Loucy (cell line): ENCODE results near the gene DENND5B.

Experiments used
- H2AFZ ChIP-seq: fragments of 200-600 bp; sonication (generic); 2 replicates; pipeline ENCODE4 v1.6.0; 2016; ENCODE audit warnings: antibody characterized with exemption, mild to moderate bottlenecking, low read length, moderate library complexity
- H3F3A ChIP-seq: fragments of 200-600 bp; 2 replicates; pipeline ENCODE4 v1.6.0; 2016; ENCODE audit warnings: antibody characterized with exemption, low read depth, mild to moderate bottlenecking
- H3K27me3 ChIP-seq: fragments of 200-600 bp; sonication (generic); 2 replicates; pipeline ENCODE4 v1.6.1; 2014; ENCODE audit warnings: low read length, mild to moderate bottlenecking; ENCODE audit not compliant: insufficient read depth, poor library complexity, severe bottlenecking
- H3K36me3 ChIP-seq: fragments of 200-600 bp; sonication (generic); 2 replicates; pipeline ENCODE4 v1.6.1; 2016; ENCODE audit warnings: low read length; ENCODE audit not compliant: insufficient read depth
- H3K4me1 ChIP-seq: fragments of 200-600 bp; sonication (generic); 2 replicates; pipeline ENCODE4 v1.5.1; 2014; ENCODE audit warnings: low read length, mild to moderate bottlenecking; ENCODE audit not compliant: insufficient read depth, poor library complexity, severe bottlenecking
- H3K4me2 ChIP-seq: fragments of 200-600 bp; sonication (generic); 2 replicates; pipeline ENCODE4 v1.6.0; 2014; ENCODE audit warnings: antibody characterized with exemption, low read length, low read depth, mild to moderate bottlenecking; ENCODE audit not compliant: poor library complexity, severe bottlenecking
- H3K4me3 ChIP-seq: fragments of 200-600 bp; sonication (generic); 2 replicates; pipeline ENCODE4 v1.5.1; 2014; ENCODE audit warnings: low read length, mild to moderate bottlenecking, mixed read lengths; ENCODE audit not compliant: poor library complexity, severe bottlenecking
- H3K79me2 ChIP-seq: fragments of 200-600 bp; sonication (generic); 2 replicates; pipeline ENCODE4 v1.6.1; 2014; ENCODE audit warnings: low read length; ENCODE audit not compliant: insufficient read depth
- H3K9ac ChIP-seq: fragments of 200-600 bp; sonication (generic); 2 replicates; pipeline ENCODE4 v1.6.0; 2014; ENCODE audit warnings: mild to moderate bottlenecking, low read depth, low read length, moderate library complexity; ENCODE audit not compliant: poor library complexity, severe bottlenecking
- H3K9me2 ChIP-seq: fragments of 200-600 bp; sonication (generic); replicated peaks from 2 replicates; pipeline ENCODE4 v1.6.1; 2016; ENCODE audit warnings: low read depth, low read length, mixed read lengths
- H3K9me3 ChIP-seq: fragments of 200-600 bp; sonication (generic); 2 replicates; pipeline ENCODE4 v1.6.1; 2014; ENCODE audit warnings: mild to moderate bottlenecking, antibody characterized with exemption, low read length, low read depth; ENCODE audit not compliant: insufficient read depth
- H4K20me1 ChIP-seq: fragments of 200-600 bp; sonication (generic); 2 replicates; pipeline ENCODE4 v1.6.0; 2014; ENCODE audit warnings: antibody characterized with exemption, low read length, mild to moderate bottlenecking; ENCODE audit not compliant: insufficient read depth, poor library complexity, severe bottlenecking
- EZH2phosphoT487 ChIP-seq: fragments of 200-600 bp; IDR thresholded peaks from 2 replicates; pipeline ENCODE4 v1.6.1; 2018; ENCODE audit warnings: antibody characterized with exemption, mild to moderate bottlenecking, moderate library complexity, borderline replicate concordance
- TF ChIP-seq, protein P1 (sequence below): fragments of 200-600 bp; sonication (generic); conservative IDR thresholded peaks from 2 replicates; pipeline ENCODE4 v1.5.1; 2014; ENCODE audit warnings: mild to moderate bottlenecking, antibody characterized with exemption, low read length

DENND5B gene

DNA sequence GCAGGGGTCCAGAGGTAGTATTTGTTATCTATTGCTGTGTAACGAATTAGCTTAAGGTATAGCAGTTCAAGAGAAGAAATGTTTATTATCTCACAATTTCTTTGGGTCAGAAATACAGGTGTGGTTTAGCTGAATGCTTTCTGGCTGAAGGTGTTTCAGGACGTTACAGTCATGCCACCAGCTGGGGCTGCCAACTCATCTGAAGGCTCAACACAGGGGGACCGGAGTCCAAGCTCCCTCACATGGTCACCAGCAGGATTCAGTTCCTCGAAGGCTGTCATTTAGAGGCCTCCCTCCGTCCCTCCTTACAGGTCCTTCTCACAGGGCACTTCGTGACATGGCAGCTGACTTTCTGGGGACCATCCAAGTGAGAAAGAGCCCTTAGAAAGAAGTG is 227.5 kb downstream of the DENND5B start:
- Histone ChIP-seq H4K20me1 (no peaks in the 10 kb centered on the region), H3K9ac (peak overlapping the region; percentile 66), H3K9me2 (no peaks in the 10 kb centered on the region), H3K27me3 (no peaks in the 10 kb centered on the region), H3K4me1 (peaks cover 20% of the 10 kb centered on the region), H3K36me3 (no peaks in the 10 kb centered on the region), H3K9me3 (no peaks in the 10 kb centered on the region), H3K4me3 (peak overlapping the region; percentile 68), H3F3A (no peaks in the 10 kb centered on the region), H3K4me2 (peak overlapping the region; percentile 81), H2AFZ (peak overlapping the region; percentile 93; the same call in 1 of the 2 replicates), H3K79me2 (no peaks in the 10 kb centered on the region)
- no peak for TF ChIP-seq EZH2phosphoT487

DNA sequence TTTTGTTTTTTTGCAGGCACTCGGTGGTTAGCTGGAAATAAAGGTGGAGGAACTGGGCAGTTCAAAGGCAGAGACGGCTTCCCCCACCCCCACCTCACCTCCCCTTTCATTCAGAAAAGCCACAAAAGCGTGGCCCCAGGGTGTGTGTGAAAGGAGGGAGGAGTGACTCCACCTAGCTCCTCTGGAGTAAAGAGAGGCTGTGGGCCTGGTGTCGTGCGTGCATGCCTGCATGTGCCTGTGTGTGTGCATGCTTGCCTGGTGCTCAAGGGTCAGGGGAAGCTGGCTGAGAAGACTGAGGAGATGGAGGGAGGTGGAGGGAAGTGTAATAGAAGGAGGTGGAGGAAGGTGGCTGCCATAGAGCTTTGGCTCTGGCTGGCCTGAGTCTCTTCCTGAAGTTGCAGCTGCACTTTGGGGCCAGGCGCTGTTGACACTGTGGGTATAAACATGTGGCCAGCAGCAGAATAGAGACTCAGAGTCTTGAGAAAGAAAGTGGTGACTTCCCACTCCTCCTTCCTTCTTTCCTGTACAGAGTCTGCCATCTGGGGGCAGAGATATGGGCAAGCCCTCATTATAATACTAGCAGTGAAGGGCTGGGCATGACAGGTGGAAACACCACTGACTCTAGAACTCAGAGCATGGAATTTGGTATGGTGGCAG is 228.0 kb downstream of the DENND5B start:
- H3K9ac ChIP-seq, result peak overlapping the region; percentile 66
- no peaks in the 10 kb centered on the region for H3K27me3 ChIP-seq
- no peaks in the 10 kb centered on the region for H3K9me3 ChIP-seq
- H2AFZ ChIP-seq, result peak overlapping the region; percentile 93
- H3K4me3 ChIP-seq, result peak overlapping the region; percentile 68
- H3F3A ChIP-seq, result no peaks in the 10 kb centered on the region
- peaks cover 20% of the 10 kb centered on the region for H3K4me1 ChIP-seq
- TF ChIP-seq, protein P1, sequence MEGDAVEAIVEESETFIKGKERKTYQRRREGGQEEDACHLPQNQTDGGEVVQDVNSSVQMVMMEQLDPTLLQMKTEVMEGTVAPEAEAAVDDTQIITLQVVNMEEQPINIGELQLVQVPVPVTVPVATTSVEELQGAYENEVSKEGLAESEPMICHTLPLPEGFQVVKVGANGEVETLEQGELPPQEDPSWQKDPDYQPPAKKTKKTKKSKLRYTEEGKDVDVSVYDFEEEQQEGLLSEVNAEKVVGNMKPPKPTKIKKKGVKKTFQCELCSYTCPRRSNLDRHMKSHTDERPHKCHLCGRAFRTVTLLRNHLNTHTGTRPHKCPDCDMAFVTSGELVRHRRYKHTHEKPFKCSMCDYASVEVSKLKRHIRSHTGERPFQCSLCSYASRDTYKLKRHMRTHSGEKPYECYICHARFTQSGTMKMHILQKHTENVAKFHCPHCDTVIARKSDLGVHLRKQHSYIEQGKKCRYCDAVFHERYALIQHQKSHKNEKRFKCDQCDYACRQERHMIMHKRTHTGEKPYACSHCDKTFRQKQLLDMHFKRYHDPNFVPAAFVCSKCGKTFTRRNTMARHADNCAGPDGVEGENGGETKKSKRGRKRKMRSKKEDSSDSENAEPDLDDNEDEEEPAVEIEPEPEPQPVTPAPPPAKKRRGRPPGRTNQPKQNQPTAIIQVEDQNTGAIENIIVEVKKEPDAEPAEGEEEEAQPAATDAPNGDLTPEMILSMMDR, result peak; percentile 51
- no peak for TF ChIP-seq EZH2phosphoT487
- H4K20me1 ChIP-seq, result no peaks in the 10 kb centered on the region
- H3K9me2 ChIP-seq, result no peaks in the 10 kb centered on the region
- peak overlapping the region; percentile 81 for H3K4me2 ChIP-seq
- H3K79me2 ChIP-seq, result no peaks in the 10 kb centered on the region
- no peaks in the 10 kb centered on the region for H3K36me3 ChIP-seq

DNA sequence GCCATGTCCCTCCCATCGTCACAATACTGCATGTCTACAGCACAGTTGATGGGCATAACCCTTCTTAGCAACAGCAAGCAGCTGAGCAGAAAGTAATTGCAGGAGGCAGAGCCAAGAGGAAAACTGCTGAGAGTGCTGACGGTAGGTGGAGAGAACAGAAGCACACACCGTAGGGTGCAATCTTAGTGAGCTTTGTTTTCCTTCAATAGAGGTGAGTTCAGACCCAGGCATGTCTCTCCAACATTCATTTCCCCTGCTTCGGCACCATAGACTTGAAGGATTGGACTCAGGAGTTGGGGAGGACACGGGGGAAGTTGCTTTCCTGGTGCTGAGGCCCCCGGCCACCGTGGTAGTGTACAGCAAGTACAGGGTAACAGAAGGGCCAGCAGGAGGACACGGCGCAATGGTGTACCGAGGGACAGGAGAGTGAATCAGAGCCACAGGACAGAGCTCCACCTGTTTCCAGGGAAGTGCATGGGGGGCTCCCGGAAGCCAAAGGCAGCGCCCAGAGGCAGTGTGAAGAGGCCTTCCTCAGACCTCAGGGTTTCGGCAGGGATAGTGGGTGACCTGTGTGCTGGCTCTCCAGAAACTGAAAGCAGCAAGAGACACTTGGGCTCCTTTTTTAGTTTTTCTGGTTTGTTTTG is 228.7 kb downstream of the DENND5B start:
- TF ChIP-seq EZH2phosphoT487, result no peak
- TF ChIP-seq, protein P1, result no peak; the same call in 1 of the 2 replicates
- no peaks in the 10 kb centered on the region for H3K79me2 ChIP-seq
- peak overlapping the region; percentile 68 for H3K4me3 ChIP-seq
- H4K20me1 ChIP-seq, result no peaks in the 10 kb centered on the region
- H3K4me2 ChIP-seq, result peak overlapping the region; percentile 81
- H2AFZ ChIP-seq, result peak overlapping the region; percentile 93
- H3K9me2 ChIP-seq, result no peaks in the 10 kb centered on the region
- peaks cover 20% of the 10 kb centered on the region for H3K4me1 ChIP-seq
- no peaks in the 10 kb centered on the region for H3K9me3 ChIP-seq
- no peaks in the 10 kb centered on the region for H3K36me3 ChIP-seq
- peak overlapping the region; percentile 66 for H3K9ac ChIP-seq
- no peaks in the 10 kb centered on the region for H3K27me3 ChIP-seq
- no peaks in the 10 kb centered on the region for H3F3A ChIP-seq

DNA sequence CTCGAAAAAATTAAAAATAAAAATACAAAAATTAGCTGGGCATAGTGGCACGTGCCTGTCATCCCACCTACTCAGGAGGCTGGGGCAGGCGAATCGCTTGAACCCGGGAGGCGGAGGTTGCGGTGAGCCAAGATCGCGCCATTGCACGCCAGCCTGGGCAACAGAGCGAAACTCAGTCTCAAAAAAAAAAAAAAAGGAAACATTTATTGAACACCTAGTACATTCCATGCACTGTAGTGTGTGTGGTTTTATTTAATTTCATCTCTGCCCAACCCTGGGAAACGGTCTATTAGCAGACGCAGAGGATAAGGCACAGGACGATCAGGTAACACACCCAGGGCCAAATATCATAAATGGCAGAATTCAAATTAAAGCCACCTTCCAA is 229.2 kb downstream of the DENND5B start:
- peaks cover 20% of the 10 kb centered on the region for H3K4me1 ChIP-seq
- no peaks in the 10 kb centered on the region for H3K27me3 ChIP-seq
- peak overlapping the region; percentile 81 for H3K4me2 ChIP-seq
- peak overlapping the region; percentile 66 for H3K9ac ChIP-seq
- no peaks in the 10 kb centered on the region for H3K79me2 ChIP-seq
- no peaks in the 10 kb centered on the region for H3K9me2 ChIP-seq
- H3F3A ChIP-seq, result no peaks in the 10 kb centered on the region
- peak overlapping the region; percentile 68 for H3K4me3 ChIP-seq
- H2AFZ ChIP-seq, result peak overlapping the region; percentile 93
- TF ChIP-seq, protein P1, result no peak
- TF ChIP-seq EZH2phosphoT487, result no peak
- H3K9me3 ChIP-seq, result no peaks in the 10 kb centered on the region
- H3K36me3 ChIP-seq, result no peaks in the 10 kb centered on the region
- no peaks in the 10 kb centered on the region for H4K20me1 ChIP-seq
